ENCODE results near the gene CMIP. TPM values are rescaled to one million over a fixed set of nuclear protein-coding genes. Genes with fewer than 3 reads are reported as not detected.
A peak's percentile ranks its signal among the peaks of the same experiment; 100 is the strongest.

CMIP gene
- total RNA-seq, 3 donors from 2014 or later, result 73.3 to 127 (median 79.8) TPM

DNA sequence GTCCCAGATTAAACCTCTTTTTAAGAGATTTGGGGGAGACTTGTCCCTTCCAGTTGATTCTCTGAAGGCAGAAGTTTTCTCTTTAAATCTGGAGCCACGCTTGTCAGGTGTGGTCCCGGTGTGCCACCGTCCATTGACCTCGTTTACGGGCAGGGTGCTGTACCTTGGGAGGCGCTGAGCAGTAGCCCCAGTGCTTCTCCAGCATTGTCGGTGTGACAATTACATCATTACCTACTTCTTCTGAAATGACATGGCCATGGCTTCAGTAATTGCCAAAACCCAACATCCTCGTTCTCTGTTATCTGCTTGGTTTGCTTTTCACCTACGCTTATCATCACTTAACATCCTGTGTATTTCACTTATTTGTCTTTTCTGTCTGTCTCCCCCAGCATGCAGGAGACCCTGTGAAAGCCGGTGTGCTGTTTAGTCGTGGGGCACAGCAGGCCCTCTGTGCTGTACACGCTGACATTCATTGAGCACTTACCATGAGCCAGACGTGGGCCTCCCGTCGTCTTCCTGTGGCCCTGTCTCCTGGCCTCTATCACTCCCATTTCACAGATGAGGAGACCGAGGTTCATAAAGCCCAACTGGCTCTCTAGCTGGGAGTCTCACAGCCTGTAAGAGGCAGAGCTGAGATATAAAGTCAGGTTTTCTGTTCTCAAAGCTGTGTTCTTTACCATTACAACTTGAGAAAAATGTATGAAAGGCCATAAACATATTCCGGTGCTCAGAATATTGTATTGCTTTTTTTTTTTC lies 143.9 kb downstream of the CMIP start:
- DNase-seq, result peak in 1 of 3 donors; percentile 14
- ATAC-seq, result no peak
- intact Hi-C loops (cut with DNase I, micrococcal nuclease), result no loop called here

DNA sequence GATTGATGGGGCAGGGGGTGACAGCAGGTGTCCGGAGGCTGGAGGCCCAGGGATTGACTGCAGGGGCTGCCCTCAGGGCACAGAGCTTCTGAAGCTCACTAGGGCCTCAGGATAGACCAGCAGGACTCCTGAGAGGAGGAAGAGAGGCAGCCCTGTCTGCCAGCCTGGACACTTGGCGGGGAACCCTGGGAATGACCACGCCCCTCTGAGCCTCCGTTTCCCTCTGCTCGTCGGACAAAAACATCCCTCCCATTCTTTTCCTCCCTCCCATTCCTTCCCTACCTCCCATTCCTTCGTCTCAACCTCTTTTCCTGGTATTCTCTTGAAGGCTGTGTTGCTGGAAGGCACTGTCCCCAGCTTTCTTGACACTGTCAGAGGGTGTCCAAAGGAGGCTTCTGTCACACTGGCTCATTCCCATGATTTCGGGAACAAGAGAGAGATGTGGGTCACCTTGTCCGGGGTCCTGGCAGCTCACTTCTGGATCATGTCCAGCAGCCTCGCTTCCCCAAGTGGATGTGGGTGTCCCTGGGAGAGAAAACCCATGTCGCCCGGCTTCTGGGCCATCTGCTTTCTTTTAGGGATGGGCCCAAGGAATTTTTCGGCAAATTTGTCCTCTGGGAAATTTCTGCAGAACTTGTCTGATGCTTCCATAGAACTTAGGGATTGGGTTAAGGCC lies 145.5 kb downstream of the CMIP start:
- Histone ChIP-seq H3K9me3 (no peaks in the 10 kb centered on the region), H3K4me1 (ENCODE audit: low read depth) (peaks cover 22% of the 10 kb centered on the region), H3K4me3 (no peak overlapping the region), H3K36me3 (ENCODE audit: low read depth) (no peaks in the 10 kb centered on the region)
- intact Hi-C loops (cut with DNase I, micrococcal nuclease), result no loop called here
- ATAC-seq (no peak), DNase-seq (no peak)
- TF ChIP-seq, protein P1, sequence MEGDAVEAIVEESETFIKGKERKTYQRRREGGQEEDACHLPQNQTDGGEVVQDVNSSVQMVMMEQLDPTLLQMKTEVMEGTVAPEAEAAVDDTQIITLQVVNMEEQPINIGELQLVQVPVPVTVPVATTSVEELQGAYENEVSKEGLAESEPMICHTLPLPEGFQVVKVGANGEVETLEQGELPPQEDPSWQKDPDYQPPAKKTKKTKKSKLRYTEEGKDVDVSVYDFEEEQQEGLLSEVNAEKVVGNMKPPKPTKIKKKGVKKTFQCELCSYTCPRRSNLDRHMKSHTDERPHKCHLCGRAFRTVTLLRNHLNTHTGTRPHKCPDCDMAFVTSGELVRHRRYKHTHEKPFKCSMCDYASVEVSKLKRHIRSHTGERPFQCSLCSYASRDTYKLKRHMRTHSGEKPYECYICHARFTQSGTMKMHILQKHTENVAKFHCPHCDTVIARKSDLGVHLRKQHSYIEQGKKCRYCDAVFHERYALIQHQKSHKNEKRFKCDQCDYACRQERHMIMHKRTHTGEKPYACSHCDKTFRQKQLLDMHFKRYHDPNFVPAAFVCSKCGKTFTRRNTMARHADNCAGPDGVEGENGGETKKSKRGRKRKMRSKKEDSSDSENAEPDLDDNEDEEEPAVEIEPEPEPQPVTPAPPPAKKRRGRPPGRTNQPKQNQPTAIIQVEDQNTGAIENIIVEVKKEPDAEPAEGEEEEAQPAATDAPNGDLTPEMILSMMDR (IDR thresholded peaks at IDR 0.05), result no peak

More for the DNA sequence above, 143.9 kb downstream of the CMIP start:
- Histone ChIP-seq H3K4me3 (no peak overlapping the region), H3K9me3 (no peaks in the 10 kb centered on the region), H3K4me1 (ENCODE audit: low read depth) (peaks cover 28% of the 10 kb centered on the region), H3K36me3 (ENCODE audit: low read depth) (no peaks in the 10 kb centered on the region)
- TF ChIP-seq, protein P1 (IDR thresholded peaks at IDR 0.05), result no peak

DNA sequence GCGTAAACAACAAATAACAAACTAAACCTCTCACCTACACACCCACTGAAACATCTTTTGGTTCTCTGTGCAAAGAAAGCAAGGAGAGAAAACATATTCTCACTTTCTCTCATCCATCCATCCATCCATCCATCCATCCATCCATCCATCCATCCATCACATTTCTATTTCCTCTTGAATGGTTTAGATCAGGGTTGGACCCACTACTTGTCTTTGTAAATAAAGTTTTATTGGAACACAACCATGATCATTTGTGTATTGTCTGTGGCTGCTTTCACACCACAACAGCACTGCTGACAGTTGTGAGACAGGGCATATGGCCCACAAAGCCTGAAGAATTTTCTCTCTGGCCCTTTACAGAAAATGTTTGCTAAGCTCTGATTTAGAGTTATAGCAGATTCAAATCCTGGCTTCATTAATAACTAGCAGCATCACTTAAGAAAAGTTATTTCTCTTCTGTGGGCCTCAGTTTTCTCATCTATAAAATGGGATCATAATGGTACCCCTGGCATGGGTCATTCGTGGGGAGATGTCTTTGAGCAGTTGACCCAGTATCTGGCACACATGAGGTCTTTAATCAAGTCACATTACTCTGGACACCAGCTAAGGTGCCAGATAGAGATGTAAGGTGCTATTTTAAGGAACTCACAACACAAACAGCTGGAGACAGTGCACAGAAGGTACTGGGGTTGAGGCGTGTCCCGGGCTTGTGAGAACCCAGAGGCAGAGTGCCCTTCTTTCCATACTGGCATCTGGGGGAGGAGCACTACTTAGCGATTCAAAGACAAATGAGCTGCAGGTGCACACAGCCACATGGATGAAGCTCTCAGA lies 146.3 kb downstream of the CMIP start:
- peaks cover 22% of the 10 kb centered on the region for H3K4me1 ChIP-seq (ENCODE audit: low read depth)
- H3K36me3 ChIP-seq (ENCODE audit: low read depth), result no peaks in the 10 kb centered on the region
- H3K4me3 ChIP-seq, result no peak overlapping the region
- TF ChIP-seq, protein P1 (IDR thresholded peaks at IDR 0.05), result no peak
- intact Hi-C loops (cut with DNase I, micrococcal nuclease), result no loop called here
- ATAC-seq (peak; percentile 27), DNase-seq (no peak)
- H3K9me3 ChIP-seq, result no peaks in the 10 kb centered on the region

DNA sequence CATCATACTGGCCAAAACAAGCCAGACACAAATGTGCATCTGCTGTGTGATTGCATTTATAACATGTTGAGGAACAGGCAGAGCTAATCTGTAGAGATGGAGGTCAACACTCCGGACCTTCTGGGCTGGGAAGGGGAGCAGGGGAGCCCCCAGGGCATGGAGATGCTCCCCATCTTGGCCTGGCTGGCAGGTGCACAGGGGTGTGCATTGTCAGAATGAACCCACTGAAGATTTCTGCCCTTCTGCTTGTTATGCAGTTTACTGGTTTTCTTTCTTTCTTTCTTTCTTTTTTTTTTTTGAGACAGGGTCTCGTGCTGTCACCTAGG lies 146.9 kb downstream of the CMIP start:
- TF ChIP-seq, protein P1 (IDR thresholded peaks at IDR 0.05), result no peak
- H3K36me3 ChIP-seq (ENCODE audit: low read depth), result no peaks in the 10 kb centered on the region
- no peaks in the 10 kb centered on the region for H3K9me3 ChIP-seq
- ATAC-seq (no peak), DNase-seq (no peak)
- peaks cover 22% of the 10 kb centered on the region for H3K4me1 ChIP-seq (ENCODE audit: low read depth)
- intact Hi-C loops (cut with DNase I, micrococcal nuclease), result no loop called here
- H3K4me3 ChIP-seq, result no peak overlapping the region

DNA sequence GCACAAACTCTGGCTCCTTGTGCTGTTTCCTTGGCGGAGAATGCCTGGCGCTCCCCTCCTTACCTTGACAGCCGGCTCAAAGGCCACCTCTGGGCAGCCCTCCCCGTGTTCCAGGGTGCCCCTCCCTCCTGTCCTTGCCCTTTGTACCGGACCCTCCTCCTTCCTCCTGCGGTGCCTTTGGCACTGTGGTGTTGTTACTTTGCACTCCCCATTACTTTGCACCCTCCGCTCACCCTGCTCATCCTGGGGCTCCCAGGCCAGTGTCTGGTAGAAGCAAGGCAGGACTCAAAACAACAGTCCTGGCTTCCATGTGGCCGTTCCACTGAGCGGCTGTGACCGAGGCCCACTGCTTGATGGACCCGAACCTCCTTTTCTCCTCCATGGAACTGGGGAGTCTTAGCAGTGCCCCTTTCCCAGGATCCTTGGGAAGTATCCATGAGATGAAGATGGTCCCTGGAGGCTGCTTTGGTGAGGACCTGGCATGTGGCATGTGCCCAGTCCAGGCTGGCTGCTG lies 147.8 kb downstream of the CMIP start:
- intact Hi-C loops (cut with DNase I, micrococcal nuclease), result no loop called here
- Histone ChIP-seq H3K9me3 (no peaks in the 10 kb centered on the region), H3K4me3 (no peak overlapping the region), H3K4me1 (ENCODE audit: low read depth) (peaks cover 22% of the 10 kb centered on the region), H3K36me3 (ENCODE audit: low read depth) (no peaks in the 10 kb centered on the region)
- ATAC-seq (peak; percentile 95), DNase-seq (peak; percentile 79 to 86 (median 85))
- TF ChIP-seq, protein P1 (IDR thresholded peaks at IDR 0.05), result no peak

Data from mucosa of descending colon (tissue), 3 donors.